ENCODE results near the gene CALR. TPM values are rescaled to one million over a fixed set of nuclear protein-coding genes. Genes with fewer than 3 reads are reported as not detected.

Gene CALR
- total and polyA plus RNA-seq, 9 of the 15 experiments (the other 6 are each of a cell fraction or from before 2014, with no cell fraction given), result 126 to 811 (median 642) TPM

DNA sequence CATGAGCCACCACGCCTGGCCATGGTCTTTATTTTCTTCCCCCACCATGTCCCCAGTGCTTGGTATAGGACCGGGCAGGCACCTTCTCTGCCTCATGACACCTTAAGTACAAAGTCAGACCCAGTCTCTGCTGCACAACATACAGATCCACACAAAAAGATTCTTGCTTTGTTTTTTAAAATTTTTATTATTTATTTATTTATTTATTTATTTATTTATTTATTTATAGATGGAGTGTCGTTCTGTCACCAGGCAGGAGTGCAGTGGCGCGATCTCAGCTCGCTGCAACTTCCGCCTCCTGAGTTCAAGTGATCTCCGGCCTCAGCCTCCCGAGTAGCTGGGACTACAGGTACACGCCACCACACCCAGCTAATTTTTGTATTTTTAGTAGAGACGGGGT, 54.3 kb downstream of the CALR start:
- in situ Hi-C loops (cut with MboI), result no loop called here
- no peak for ATAC-seq
- no peak overlapping the region for H3K9ac ChIP-seq (ENCODE audit: insufficient read depth in 1 of 2, low read depth in 2 of 2, low read length in 2 of 2)
- no TSS peak for BruUV-seq (replicated peaks)
- FAIRE-seq, result no peak
- POLR2A ChIA-PET, result no interaction called here
- H3K9me1 ChIP-seq (ENCODE audit: control insufficient read depth, insufficient read depth, low read length), result no peaks in the 10 kb centered on the region
- peaks cover 5 to 49% of the 10 kb centered on the region in 2 experiments; a peak in 4 of 5 replicates for H3K4me1 ChIP-seq (replicated peaks in 1 of 2; ENCODE audit: control insufficient read depth in 2 of 2, insufficient read depth in 2 of 2, low read length in 2 of 2)
- no peak overlapping the region for H3K27ac ChIP-seq (ENCODE audit: extremely low read depth, low read depth, low read length)
- no peak for DNase-seq (ENCODE audit: extremely low read depth in 1 of 4, low spot score in 3 of 4)
- no peaks in the 10 kb centered on the region; a peak in 1 of 5 replicates for H3K27me3 ChIP-seq (ENCODE audit: control insufficient read depth in 2 of 2, insufficient read depth in 2 of 2, low read length in 2 of 2)
- no peaks in the 10 kb centered on the region for H3K36me3 ChIP-seq (ENCODE audit: control insufficient read depth, insufficient read depth, low read length)
- H3K9me3 ChIP-seq (replicated peaks; ENCODE audit: control insufficient read depth, insufficient read depth, low read depth, low read length), result no peaks in the 10 kb centered on the region
- no peaks in the 10 kb centered on the region; the same call in 1 of the 2 replicates for H4K20me1 ChIP-seq (replicated peaks; ENCODE audit: control insufficient read depth, insufficient read depth, low read length)
- CTCF ChIA-PET (ENCODE audit: low intra/inter-chr PET ratio), result no interaction called here
- TF ChIP-seq NONO (IDR thresholded peaks at IDR 0.05; ENCODE audit: low read depth in 2 of 2, low read length in 1 of 2), result no peak
- TF ChIP-seq, protein P1, sequence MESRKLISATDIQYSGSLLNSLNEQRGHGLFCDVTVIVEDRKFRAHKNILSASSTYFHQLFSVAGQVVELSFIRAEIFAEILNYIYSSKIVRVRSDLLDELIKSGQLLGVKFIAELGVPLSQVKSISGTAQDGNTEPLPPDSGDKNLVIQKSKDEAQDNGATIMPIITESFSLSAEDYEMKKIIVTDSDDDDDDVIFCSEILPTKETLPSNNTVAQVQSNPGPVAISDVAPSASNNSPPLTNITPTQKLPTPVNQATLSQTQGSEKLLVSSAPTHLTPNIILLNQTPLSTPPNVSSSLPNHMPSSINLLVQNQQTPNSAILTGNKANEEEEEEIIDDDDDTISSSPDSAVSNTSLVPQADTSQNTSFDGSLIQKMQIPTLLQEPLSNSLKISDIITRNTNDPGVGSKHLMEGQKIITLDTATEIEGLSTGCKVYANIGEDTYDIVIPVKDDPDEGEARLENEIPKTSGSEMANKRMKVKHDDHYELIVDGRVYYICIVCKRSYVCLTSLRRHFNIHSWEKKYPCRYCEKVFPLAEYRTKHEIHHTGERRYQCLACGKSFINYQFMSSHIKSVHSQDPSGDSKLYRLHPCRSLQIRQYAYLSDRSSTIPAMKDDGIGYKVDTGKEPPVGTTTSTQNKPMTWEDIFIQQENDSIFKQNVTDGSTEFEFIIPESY (CRISPR knock-in tag; IDR thresholded peaks at IDR 0.05), result 0 out of 2 replicates have a peak, but pooled peaks have one; percentile 57
- no peak overlapping the region for H3K4me3 ChIP-seq
- WGBS (ENCODE audit: insufficient coverage, low coverage, missing lambda C conversion rate), result 89% methylated on average over 11 of the region's 11 CpGs
- H3K79me2 ChIP-seq (ENCODE audit: control insufficient read depth, insufficient read depth, low read length), result peaks cover 25% of the 10 kb centered on the region
- intact Hi-C loops (cut with micrococcal nuclease), result no loop called here
- H3K4me2 ChIP-seq (ENCODE audit: insufficient read depth, low read length), result no peak overlapping the region
- H2AFZ ChIP-seq (ENCODE audit: low read depth, low read length), result no peak overlapping the region

- in situ Hi-C loops (cut with MboI), result no loop called here
- POLR2A ChIA-PET, result no interaction called here
- BruUV-seq (replicated peaks), result no TSS peak
Observed at GRCh38 chr19:12993562-12993961, 55.2 kb downstream of the CALR start.

More at GRCh38 chr19:12993562-12993961, 55.2 kb downstream of the CALR start:
- peaks cover 30% of the 10 kb centered on the region for H3K79me2 ChIP-seq (ENCODE audit: control insufficient read depth, insufficient read depth, low read length)
- no peak overlapping the region for H2AFZ ChIP-seq (ENCODE audit: low read depth, low read length)
- H3K4me3 ChIP-seq, result no peak overlapping the region
- TF ChIP-seq, protein P2, sequence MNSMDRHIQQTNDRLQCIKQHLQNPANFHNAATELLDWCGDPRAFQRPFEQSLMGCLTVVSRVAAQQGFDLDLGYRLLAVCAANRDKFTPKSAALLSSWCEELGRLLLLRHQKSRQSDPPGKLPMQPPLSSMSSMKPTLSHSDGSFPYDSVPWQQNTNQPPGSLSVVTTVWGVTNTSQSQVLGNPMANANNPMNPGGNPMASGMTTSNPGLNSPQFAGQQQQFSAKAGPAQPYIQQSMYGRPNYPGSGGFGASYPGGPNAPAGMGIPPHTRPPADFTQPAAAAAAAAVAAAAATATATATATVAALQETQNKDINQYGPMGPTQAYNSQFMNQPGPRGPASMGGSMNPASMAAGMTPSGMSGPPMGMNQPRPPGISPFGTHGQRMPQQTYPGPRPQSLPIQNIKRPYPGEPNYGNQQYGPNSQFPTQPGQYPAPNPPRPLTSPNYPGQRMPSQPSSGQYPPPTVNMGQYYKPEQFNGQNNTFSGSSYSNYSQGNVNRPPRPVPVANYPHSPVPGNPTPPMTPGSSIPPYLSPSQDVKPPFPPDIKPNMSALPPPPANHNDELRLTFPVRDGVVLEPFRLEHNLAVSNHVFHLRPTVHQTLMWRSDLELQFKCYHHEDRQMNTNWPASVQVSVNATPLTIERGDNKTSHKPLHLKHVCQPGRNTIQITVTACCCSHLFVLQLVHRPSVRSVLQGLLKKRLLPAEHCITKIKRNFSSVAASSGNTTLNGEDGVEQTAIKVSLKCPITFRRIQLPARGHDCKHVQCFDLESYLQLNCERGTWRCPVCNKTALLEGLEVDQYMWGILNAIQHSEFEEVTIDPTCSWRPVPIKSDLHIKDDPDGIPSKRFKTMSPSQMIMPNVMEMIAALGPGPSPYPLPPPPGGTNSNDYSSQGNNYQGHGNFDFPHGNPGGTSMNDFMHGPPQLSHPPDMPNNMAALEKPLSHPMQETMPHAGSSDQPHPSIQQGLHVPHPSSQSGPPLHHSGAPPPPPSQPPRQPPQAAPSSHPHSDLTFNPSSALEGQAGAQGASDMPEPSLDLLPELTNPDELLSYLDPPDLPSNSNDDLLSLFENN (IDR thresholded peaks at IDR 0.05; ENCODE audit: low read depth in 2 of 2, low read length in 2 of 2), result no peak
- TF ChIP-seq BMI1 (IDR thresholded peaks at IDR 0.05; ENCODE audit: low read length), result no peak
- TF ChIP-seq ZNF146 (CRISPR knock-in tag; IDR thresholded peaks at IDR 0.05; ENCODE audit: unreplicated experiment), result no peak
- TF ChIP-seq PCBP2 (IDR thresholded peaks at IDR 0.05; ENCODE audit: low read depth, low read length, poor library complexity, severe bottlenecking), result no peak
- no peak for TF ChIP-seq ZNF398 (CRISPR knock-in tag; IDR thresholded peaks at IDR 0.05)
- H4K20me1 ChIP-seq (replicated peaks; ENCODE audit: control insufficient read depth, insufficient read depth, low read length), result no peaks in the 10 kb centered on the region; the same call in 1 of the 2 replicates
- no peaks in the 10 kb centered on the region for H3K9me3 ChIP-seq (replicated peaks; ENCODE audit: control insufficient read depth, insufficient read depth, low read depth, low read length)
- no peak overlapping the region for H3K4me2 ChIP-seq (ENCODE audit: insufficient read depth, low read length)
- no peaks in the 10 kb centered on the region; a peak in 1 of 5 replicates for H3K27me3 ChIP-seq (ENCODE audit: control insufficient read depth in 2 of 2, insufficient read depth in 2 of 2, low read length in 2 of 2)
- no peak overlapping the region; a peak in 1 of 4 replicates for H3K9ac ChIP-seq (ENCODE audit: insufficient read depth in 1 of 2, low read depth in 2 of 2, low read length in 2 of 2)
- H3K9me1 ChIP-seq (ENCODE audit: control insufficient read depth, insufficient read depth, low read length), result no peaks in the 10 kb centered on the region
- intact Hi-C loops (cut with micrococcal nuclease), result no loop called here
- H3K4me1 ChIP-seq (replicated peaks in 1 of 2; ENCODE audit: control insufficient read depth in 2 of 2, insufficient read depth in 2 of 2, low read length in 2 of 2), result peaks cover 5 to 50% of the 10 kb centered on the region in 2 experiments; a peak in 4 of 5 replicates
- DNase-seq (ENCODE audit: extremely low read depth in 1 of 4, low spot score in 3 of 4) (no peak), ATAC-seq (no peak), FAIRE-seq (no peak)
- CTCF ChIA-PET (ENCODE audit: low intra/inter-chr PET ratio), result no interaction called here
- peaks cover 6% of the 10 kb centered on the region; the same call in 1 of the 3 replicates for H3K36me3 ChIP-seq (ENCODE audit: control insufficient read depth, insufficient read depth, low read length)
- 82% methylated on average over 7 of the region's 7 CpGs for WGBS (ENCODE audit: insufficient coverage, low coverage, missing lambda C conversion rate)
- H3K27ac ChIP-seq (ENCODE audit: extremely low read depth, low read depth, low read length), result no peak overlapping the region
